Measurements from ENCODE around the gene DEFB132. TPM values are rescaled to one million over a fixed set of nuclear protein-coding genes. Genes with fewer than 3 reads are reported as not detected.
"Not testable (repeated sequence)": the region's sequence is repeated elsewhere in the genome, so short reads cannot be mapped to it uniquely, and the experiment has no call there.

Gene DEFB132
- total RNA-seq, 2 donors from 2014 or later, result not detected

- Histone ChIP-seq H3K36me3 (no peaks in the 10 kb centered on the region), H3K9ac (ENCODE audit: low read depth in 2 of 2, low read length in 2 of 2) (no peak overlapping the region), H3K9me3 (no peaks in the 10 kb centered on the region), H3K27me3 (no peaks in the 10 kb centered on the region), H3K4me3 (no peak overlapping the region), H3K27ac (no peak overlapping the region), H3K4me1 (no peaks in the 10 kb centered on the region)
- no peak for DNase-seq
- intact Hi-C loops (cut with DNase I), result loop anchor here (10.0 kb wide), 1 partner anchor 58 kb away; no protein-coding TSS in a partner anchor
- TF ChIP-seq, protein P1, sequence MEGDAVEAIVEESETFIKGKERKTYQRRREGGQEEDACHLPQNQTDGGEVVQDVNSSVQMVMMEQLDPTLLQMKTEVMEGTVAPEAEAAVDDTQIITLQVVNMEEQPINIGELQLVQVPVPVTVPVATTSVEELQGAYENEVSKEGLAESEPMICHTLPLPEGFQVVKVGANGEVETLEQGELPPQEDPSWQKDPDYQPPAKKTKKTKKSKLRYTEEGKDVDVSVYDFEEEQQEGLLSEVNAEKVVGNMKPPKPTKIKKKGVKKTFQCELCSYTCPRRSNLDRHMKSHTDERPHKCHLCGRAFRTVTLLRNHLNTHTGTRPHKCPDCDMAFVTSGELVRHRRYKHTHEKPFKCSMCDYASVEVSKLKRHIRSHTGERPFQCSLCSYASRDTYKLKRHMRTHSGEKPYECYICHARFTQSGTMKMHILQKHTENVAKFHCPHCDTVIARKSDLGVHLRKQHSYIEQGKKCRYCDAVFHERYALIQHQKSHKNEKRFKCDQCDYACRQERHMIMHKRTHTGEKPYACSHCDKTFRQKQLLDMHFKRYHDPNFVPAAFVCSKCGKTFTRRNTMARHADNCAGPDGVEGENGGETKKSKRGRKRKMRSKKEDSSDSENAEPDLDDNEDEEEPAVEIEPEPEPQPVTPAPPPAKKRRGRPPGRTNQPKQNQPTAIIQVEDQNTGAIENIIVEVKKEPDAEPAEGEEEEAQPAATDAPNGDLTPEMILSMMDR (IDR thresholded peaks at IDR 0.05), result no peak
Observed at GRCh38 chr20:217266-217665, 40.3 kb upstream of the DEFB132 start.

- H3K9ac ChIP-seq (ENCODE audit: low read depth in 2 of 2, low read length in 2 of 2), result no peak overlapping the region
- no peaks in the 10 kb centered on the region for H3K9me3 ChIP-seq
- TF ChIP-seq, protein P1 (IDR thresholded peaks at IDR 0.05), result no peak
- H3K4me1 ChIP-seq, result no peaks in the 10 kb centered on the region
- DNase-seq, result no peak
- H3K4me3 ChIP-seq, result no peak overlapping the region
- H3K27me3 ChIP-seq, result no peaks in the 10 kb centered on the region
- no peak overlapping the region for H3K27ac ChIP-seq
- intact Hi-C loops (cut with DNase I), result loop anchor here (10.0 kb wide), 1 partner anchor 55 kb away; no protein-coding TSS in a partner anchor
- no peaks in the 10 kb centered on the region for H3K36me3 ChIP-seq
Observed at GRCh38 chr20:219290-220115, 38.0 kb upstream of the DEFB132 start.

DNA sequence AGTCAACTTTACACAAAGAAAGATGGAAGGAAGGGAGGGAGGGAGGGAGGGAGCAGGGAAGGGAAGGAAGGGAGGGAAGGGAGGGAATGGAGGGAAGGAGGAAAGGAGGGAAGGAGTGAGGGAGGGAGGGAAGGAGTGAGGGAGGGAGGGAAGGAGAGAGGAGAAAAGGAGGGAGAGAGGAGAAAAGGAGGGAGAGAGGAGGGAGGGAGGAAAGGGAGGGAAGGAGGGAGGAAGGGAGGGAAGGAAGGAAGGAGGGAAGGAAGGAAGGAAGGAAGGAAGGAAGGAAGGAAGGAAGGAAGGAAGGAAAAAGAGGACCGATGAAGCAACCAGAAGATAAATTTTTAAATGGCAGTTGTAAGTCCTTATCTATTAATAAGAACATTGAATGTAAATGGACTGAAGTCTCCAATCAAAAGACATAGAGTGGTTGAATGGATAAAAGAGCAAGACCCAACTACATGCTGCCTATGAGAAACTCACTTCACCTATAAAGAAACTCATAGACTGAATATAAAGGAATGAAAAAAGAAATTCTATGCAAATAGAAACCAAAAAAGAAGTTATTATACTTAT, 36.2 kb upstream of the DEFB132 start:
- Histone ChIP-seq H3K4me1 (no peaks in the 10 kb centered on the region), H3K27ac (no peak overlapping the region), H3K36me3 (no peaks in the 10 kb centered on the region), H3K27me3 (no peaks in the 10 kb centered on the region), H3K9me3 (no peaks in the 10 kb centered on the region), H3K4me3 (no peak overlapping the region), H3K9ac (ENCODE audit: low read depth in 2 of 2, low read length in 2 of 2) (no peak overlapping the region)
- intact Hi-C loops (cut with DNase I), result no loop called here
- DNase-seq, result no peak
- TF ChIP-seq, protein P1 (IDR thresholded peaks at IDR 0.05), result no peak

- intact Hi-C loops (cut with DNase I); H3K9ac ChIP-seq (ENCODE audit: low read depth in 2 of 2, low read length in 2 of 2); H3K27me3 ChIP-seq; H3K4me3 ChIP-seq; H3K4me1 ChIP-seq; H3K36me3 ChIP-seq; H3K27ac ChIP-seq; H3K9me3 ChIP-seq; DNase-seq: not testable (repeated sequence)
Observed at GRCh38 chr20:225879-226278, 31.6 kb upstream of the DEFB132 start.

DNA sequence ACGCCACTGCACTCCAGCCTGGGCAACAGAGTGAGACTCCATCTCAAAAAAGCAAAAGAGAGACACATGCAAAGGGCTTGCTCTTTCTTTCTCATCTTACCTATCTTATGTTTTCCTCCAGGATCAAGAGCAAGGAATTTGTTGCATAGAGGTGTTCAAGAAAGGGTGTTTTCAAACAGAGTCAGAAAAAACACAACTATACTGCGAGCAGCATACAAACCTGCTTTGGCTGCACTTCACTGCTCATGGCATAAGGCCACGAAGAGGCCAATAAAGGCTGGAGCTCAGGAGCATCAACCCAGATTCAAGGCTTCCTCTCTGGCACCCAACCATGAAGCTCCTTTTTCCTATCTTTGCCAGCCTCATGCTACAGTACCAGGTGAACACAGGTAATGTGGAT, 30.6 kb upstream of the DEFB132 start, which contains the start of gene DEFB129:
TSS of gene DEFB129 (plus strand) at position 301 of the 400 bp plus-strand sequence. CDS start at position 332, 31 bp downstream.
- no peak within 1 kb of the TSS for H3K4me3 ChIP-seq
- H3K27ac ChIP-seq, result no peak within 1 kb of the TSS
- no peaks in the 10 kb centered on the region for H3K27me3 ChIP-seq
- no peaks in the 10 kb centered on the region for H3K4me1 ChIP-seq
- TF ChIP-seq, protein P1 (IDR thresholded peaks at IDR 0.05), result no peak
- no peak for DNase-seq
- no peak within 1 kb of the TSS for H3K9ac ChIP-seq (ENCODE audit: low read depth in 2 of 2, low read length in 2 of 2)
- H3K9me3 ChIP-seq, result no peaks in the 10 kb centered on the region
- no peaks in the 10 kb centered on the region for H3K36me3 ChIP-seq
- intact Hi-C loops (cut with DNase I), result no loop called here

All from colonic mucosa (tissue), 4 donors.